HCEC 1CT (cell line): Measurements from ENCODE around the gene IMPG2.
"Not testable (repeated sequence)": the region's sequence is repeated elsewhere in the genome, so short reads cannot be mapped to it uniquely, and the experiment has no call there.

Source experiments
- DNase-seq: peaks from one replicate; pipeline ENCODE4 v3.0.0-alpha.2; 2017

The IMPG2 gene

GRCh38 chr3:101320475-101320874 lies at the start of gene IMPG2:
Gene IMPG2, minus strand, starts transcription at chr3:101320575. Its CDS starts 203 bp downstream, at chr3:101320372.
- no peak for DNase-seq

GRCh38 chr3:101362406-101362805 lies 42.0 kb upstream of the IMPG2 start:
- DNase-seq, result no peak

DNA sequence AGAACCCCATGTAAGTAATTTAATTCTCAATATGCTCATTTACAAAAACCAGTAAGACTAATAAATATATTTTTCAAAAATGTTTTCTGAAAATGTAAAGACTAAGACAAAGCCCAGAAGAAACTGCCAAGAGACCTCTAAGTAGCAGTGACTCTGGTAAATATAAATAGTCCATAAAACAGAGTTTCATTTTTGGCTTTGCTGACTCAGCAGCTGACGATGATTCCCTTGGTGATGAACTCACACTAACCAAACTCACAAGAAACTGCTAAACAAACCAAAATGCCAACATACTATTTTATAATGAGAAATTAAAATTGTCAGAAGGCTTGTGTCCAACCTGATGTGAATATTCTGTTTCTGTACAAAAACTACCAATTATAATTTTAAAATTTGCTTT lies 31.5 kb upstream of the IMPG2 start:
- peak; percentile 27 for DNase-seq

DNA sequence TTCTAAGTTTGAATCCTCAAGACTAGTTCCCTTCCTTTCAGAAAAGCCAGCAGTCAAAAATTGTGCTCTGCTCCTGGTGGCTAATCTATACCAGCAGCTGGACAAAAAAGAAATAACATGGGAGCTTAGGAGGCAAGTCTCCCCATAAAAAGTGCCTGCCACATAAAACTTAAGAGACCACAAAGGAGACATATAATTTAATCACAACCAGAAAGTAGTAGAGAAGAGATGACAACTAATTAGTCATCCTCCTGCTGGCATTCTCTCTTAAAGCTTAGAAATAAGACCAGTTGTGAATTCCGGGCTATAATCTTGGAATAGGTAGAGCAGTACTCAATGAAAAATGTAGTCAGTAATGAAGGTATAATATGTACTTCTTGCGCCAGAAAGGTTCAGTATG lies 20.2 kb upstream of the IMPG2 start:
- DNase-seq, result no peak

DNA sequence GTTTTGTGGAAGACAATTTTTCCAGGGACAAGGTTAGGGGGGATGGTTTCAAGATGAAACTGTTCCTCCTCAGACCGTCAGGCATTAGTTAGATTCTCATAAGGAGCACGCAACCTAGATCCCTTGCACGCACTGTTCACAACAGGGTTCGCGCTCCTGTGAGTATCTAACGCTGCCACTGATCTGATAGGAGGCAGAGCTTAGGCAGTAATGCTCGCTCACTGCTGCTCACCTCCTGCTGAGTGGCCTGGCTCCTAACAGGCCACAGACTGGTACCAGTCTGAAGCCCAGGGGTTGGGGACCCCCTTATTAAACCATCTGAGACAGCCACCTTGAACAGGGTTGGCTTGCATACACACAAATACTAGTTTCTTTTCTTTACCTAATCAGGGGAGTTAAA lies 13.5 kb upstream of the IMPG2 start:
- DNase-seq, result no peak

DNA sequence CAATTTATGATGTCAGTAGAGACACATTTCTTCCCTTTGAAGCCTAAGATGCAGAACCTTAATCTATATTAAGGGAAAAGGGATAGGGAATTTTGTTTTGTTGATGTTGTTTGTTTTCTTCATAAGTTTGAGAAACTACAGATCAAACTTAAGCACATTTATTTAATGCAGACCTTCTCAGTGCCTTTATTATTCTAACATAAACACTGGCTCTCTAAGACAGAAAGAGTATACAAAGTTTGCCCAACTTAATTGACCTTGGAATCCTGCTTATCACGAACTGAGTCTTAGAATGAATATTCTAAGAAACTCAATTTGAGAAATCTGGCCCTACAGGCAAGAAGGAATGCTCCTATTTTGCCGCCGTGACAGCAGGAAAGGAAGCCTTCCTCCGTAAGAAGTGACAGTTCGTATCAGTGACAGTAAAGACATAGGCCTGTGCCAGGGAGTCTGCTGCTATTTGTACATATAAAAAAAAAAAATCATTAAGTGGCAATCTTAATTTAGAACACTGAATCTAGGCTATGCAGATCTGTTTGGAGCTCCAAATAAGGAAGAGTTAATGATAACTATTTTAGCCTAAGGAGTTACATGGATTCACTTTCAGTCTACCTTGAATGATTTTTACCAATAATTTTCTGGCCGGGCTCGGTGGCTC lies 8.8 kb upstream of the IMPG2 start:
- DNase-seq, result no peak

- DNase-seq, result no peak
Observed at GRCh38 chr3:101325393-101326134, 5.2 kb upstream of the IMPG2 start.

DNA sequence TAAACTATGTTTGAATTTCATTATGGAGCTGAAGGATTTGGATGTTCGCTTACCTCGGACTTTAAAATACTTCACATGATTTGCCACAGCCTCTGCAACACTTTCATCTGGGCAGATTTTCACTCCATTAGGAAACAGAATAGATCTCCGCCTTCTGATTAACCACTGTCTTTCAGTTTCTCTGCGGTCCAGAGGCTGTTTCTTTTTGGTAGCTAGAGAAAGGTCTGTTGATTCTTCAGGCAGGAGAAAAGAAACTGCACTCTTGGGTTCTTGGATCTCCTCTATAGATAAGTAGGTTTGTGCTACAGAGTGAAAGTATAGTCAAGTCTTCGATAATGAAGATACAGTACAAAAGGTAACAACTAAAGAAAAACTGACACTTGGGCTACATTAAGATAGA lies 844 bp downstream of the IMPG2 start:
- no peak for DNase-seq

DNA sequence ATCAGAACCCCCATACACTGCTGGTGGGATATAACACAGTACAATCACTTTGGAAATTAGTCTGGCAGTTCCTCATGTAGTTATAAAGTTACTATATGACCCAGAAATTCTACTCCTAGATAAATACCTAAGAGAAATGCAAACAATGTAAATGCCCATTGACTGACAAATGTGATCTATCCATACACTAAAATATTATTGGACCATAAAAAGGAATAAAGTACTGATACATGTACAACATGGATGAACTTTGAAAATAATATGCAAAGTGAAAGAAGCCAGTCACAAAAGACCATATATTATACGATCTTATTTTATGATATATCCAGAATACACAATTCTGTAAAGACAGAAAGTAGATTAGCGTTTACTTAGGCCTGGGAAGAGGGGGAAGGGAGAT lies 7.8 kb downstream of the IMPG2 start:
- no peak for DNase-seq

- DNase-seq, result no peak
Observed at GRCh38 chr3:101311676-101312075, 8.7 kb downstream of the IMPG2 start.

GRCh38 chr3:101310978-101311375 lies 9.4 kb downstream of the IMPG2 start:
- DNase-seq, result no peak

DNA sequence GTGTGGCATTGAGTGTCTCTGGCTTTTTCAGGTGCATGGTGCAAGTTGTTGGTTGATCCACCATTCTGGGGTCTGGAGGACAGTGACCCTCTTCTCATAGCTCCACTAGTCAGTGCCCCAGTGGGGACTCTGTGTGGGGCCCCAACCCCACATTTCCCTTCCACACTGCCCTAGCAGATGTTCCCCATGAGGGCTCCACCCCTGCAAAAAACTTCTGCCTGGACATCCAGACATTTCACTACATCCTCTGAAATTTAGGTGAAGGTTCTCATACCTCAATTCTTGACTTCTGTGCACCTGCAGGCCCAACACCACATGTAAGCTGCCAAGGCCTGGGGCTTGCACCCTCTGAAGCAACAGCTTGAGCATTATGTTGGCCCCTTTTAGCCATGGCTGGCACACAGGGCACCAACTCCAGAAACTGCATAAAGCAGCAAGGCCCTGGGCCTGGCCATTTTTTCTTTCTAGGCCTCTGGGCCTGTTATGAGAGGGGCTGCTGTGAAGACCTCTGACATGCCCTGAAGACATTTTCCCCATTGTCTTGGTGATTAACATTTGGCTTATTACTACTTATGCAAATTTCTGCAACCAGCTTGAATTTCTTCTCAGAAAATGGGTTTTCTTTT lies 12.1 kb downstream of the IMPG2 start:
- not testable (repeated sequence) for DNase-seq

- no peak for DNase-seq
Observed at GRCh38 chr3:101303836-101304235, 16.5 kb downstream of the IMPG2 start.

- peak; percentile 86 for DNase-seq
Observed at GRCh38 chr3:101303089-101303731, 17.2 kb downstream of the IMPG2 start.

DNA sequence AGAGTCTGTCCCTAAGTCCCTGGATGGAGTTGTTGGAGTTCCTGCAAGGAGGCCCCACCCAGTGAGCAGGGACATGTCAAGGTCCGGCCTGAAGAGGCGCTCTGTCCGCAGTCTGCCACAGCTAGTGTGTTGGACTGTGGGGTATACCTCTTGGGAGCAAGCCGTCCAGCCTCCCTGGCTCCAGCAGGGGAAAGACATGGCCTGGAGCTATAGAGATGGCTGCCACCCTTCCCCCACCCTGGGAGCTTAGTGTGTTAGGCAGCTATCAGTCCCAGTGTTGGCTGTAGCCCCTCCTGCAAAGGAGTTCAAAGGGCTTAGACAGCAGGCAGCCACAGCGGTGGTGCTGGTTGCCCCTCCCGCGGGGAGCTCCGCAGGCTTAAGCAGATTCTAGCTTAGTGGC lies 20.3 kb downstream of the IMPG2 start:
- no peak for DNase-seq

- DNase-seq, result no peak
Observed at GRCh38 chr3:101292027-101292426, 28.3 kb downstream of the IMPG2 start.

- DNase-seq, result no peak
Observed at GRCh38 chr3:101288294-101288693, 32.1 kb downstream of the IMPG2 start.

- no peak for DNase-seq
Observed at GRCh38 chr3:101284757-101285156, 35.6 kb downstream of the IMPG2 start.

- DNase-seq, result no peak
Observed at GRCh38 chr3:101281521-101282030, 38.8 kb downstream of the IMPG2 start.

DNA sequence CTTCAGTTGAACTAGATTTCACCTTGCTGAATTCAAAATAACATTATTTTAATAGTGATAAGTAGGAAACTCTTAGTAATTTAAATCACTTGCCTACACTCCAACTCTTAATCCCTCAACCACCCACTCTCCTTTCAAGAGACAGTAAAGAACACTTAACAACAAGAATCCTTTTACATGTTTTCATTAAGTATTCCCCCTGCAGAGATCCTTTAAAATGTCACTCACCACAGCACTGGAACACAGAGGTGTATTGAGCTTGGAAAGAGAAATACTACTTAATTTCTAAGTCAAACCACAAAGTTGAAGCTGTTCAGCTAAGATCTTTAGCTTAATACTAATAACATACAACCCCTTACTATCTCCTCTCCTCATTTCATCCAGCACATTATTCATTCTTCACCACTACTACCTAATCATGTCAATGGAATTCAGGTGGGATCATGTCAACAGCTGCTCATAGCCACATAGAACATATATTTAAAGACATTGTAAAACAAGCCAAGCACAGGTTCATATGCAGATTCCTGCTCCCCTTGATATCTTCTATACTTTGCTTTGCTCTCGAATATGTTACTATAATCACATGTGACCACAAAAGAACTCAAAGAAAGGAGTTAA lies 40.5 kb downstream of the IMPG2 start:
- peak; percentile 39 for DNase-seq

- DNase-seq, result peak; percentile 73
Observed at GRCh38 chr3:101279162-101279561, 41.2 kb downstream of the IMPG2 start.

DNA sequence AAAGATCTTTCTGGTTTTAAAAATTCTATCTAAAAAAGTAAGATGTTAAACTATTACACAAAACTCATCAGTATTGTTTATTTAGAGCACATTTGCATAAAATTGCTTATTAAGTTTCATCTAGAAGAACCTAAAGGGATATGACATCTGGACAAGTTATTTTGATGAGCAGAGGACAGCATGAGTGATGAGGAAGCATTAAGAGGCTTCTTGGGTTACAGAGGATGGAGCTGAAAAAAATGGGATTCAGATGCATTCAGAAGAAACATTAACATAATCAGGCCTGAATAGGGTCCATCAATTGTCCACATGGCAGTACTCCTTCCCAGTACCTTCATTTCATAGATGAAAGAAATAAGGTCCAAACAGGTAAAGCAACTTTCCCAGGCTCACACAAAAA lies 41.6 kb downstream of the IMPG2 start:
- no peak for DNase-seq

- no peak for DNase-seq
Observed at GRCh38 chr3:101273608-101274007, 46.8 kb downstream of the IMPG2 start.
